ENCODE measurements around the gene AP3B1. TPM values are rescaled to one million over a fixed set of nuclear protein-coding genes. Genes with fewer than 3 reads are reported as not detected.

The AP3B1 gene
- total and polyA plus RNA-seq, 2 of the 8 experiments (the other 6 are each of a cell fraction or from before 2014, with no cell fraction given), result 45.8 to 48.3 TPM

GRCh38 chr5:77994943-77995342 lies 299.6 kb downstream of the AP3B1 start:
- H3K23ac ChIP-seq (ENCODE audit: insufficient read length), result no peak overlapping the region
- H2BK20ac ChIP-seq (ENCODE audit: low read length), result no peak overlapping the region
- POLR2A ChIA-PET (ENCODE audit: partially characterized antibody), result no interaction called here
- no peak overlapping the region for H2BK120ac ChIP-seq (replicated peaks; ENCODE audit: low read depth, low read length)
- H4K5ac ChIP-seq (ENCODE audit: insufficient read length, low read depth, low read length), result no peak overlapping the region
- no peaks in the 10 kb centered on the region for H3K9me3 ChIP-seq (ENCODE audit: insufficient read depth in 2 of 2, low read depth in 1 of 2, low read length in 1 of 2)
- no peaks in the 10 kb centered on the region for H3K79me1 ChIP-seq (ENCODE audit: low read depth, low read length)
- no peak overlapping the region for H3K56ac ChIP-seq (replicated peaks; ENCODE audit: insufficient read length, low read depth, low read length)
- peaks cover 9 to 22% (median 16%) of the 10 kb centered on the region in 4 experiments for H3K4me1 ChIP-seq (replicated peaks in 1 of 4; ENCODE audit: control insufficient read depth in 3 of 4, insufficient read depth in 4 of 4, low read length in 3 of 4)
- no peak overlapping the region for H2AFZ ChIP-seq (ENCODE audit: low read length)
- WGBS, 2 experiments (ENCODE audit: extremely low coverage in 1 of 2, insufficient coverage in 1 of 2, insufficient read length in 1 of 2, insufficient replicate concordance in 2 of 2, low coverage in 1 of 2, low lambda C conversion rate in 2 of 2, missing lambda C conversion rate in 1 of 2), result 94% methylated on average over 3 of the region's 3 CpGs; no CpG with 5 or more reads in 1 of the 2 experiments
- FAIRE-seq, result no peak
- H3K9ac ChIP-seq (replicated peaks in 1 of 4; ENCODE audit: extremely low read depth in 1 of 4, low read depth in 3 of 4, low read length in 3 of 4), result no peak overlapping the region
- no peak overlapping the region for H3K4me2 ChIP-seq (ENCODE audit: insufficient read depth in 1 of 2, low read depth in 2 of 2, low read length in 2 of 2)
- no peak overlapping the region for H3K18ac ChIP-seq (ENCODE audit: extremely low read depth, low read length)
- peaks cover 0 to 21% (median 16%) of the 10 kb centered on the region in 4 experiments; a peak in 6 of 7 replicates for H3K27me3 ChIP-seq (replicated peaks in 1 of 4; ENCODE audit: control insufficient read depth in 3 of 4, extremely low read depth in 1 of 4, insufficient read depth in 3 of 4, low read length in 3 of 4)
- H3K36me3 ChIP-seq (ENCODE audit: control insufficient read depth in 2 of 4, insufficient read depth in 4 of 4, low read length in 3 of 4), result no peaks in the 10 kb centered on the region
- H2BK5ac ChIP-seq (ENCODE audit: low read depth, low read length), result no peak overlapping the region
- no peak overlapping the region for H2BK15ac ChIP-seq (ENCODE audit: low read length)
- H4K91ac ChIP-seq (replicated peaks; ENCODE audit: insufficient read length, low read length), result no peak overlapping the region
- TF ChIP-seq SIN3A (conservative IDR thresholded peaks at IDR 0.05 in 1 of 2, IDR thresholded peaks at IDR 0.05 in 1 of 2; ENCODE audit: low read depth in 1 of 2, low read length in 2 of 2) (no peak), ZNF274 (IDR thresholded peaks at IDR 0.05; ENCODE audit: borderline replicate concordance, extremely low read depth, low read length) (no peak), FOSL1 (IDR thresholded peaks at IDR 0.05; ENCODE audit: insufficient read depth, low read depth, low read length) (no peak)
- DNase-seq (ENCODE audit: low read depth in 1 of 2, low spot score in 2 of 2), result no peak
- H3K79me2 ChIP-seq (ENCODE audit: control insufficient read depth in 1 of 2, insufficient read depth in 2 of 2, low read length in 2 of 2), result no peaks in the 10 kb centered on the region
- no peak overlapping the region for H3K27ac ChIP-seq (ENCODE audit: low read depth, low read length)
- H2AK5ac ChIP-seq (ENCODE audit: low read depth, low read length), result no peak overlapping the region
- H3K4me3 ChIP-seq (ENCODE audit: extremely low read depth in 1 of 4, insufficient read depth in 2 of 4, low read depth in 3 of 4, low read length in 4 of 4), result no peak overlapping the region
- H2BK12ac ChIP-seq (ENCODE audit: low read depth, low read length), result no peak overlapping the region
- H3K4ac ChIP-seq (replicated peaks; ENCODE audit: insufficient read length, low read depth, low read length), result no peak overlapping the region
- H4K20me1 ChIP-seq (replicated peaks in 1 of 2; ENCODE audit: control insufficient read depth in 1 of 2, insufficient read depth in 2 of 2, low read length in 2 of 2), result peaks cover 5 to 13% of the 10 kb centered on the region in 2 experiments
- no peaks in the 10 kb centered on the region for H3K23me2 ChIP-seq (ENCODE audit: low read depth, low read length)
- H3K14ac ChIP-seq (ENCODE audit: insufficient read length), result no peak overlapping the region
- CTCF ChIA-PET (ENCODE audit: partially characterized antibody), result interaction anchor here (0.9 to 1.1 kb wide), 2 partner anchors 11 to 22 kb away, joined by 4 read pairs; no protein-coding TSS in a partner anchor
- no peak overlapping the region for H4K8ac ChIP-seq (ENCODE audit: extremely low read depth, insufficient read depth, low read length)

Data from H1 (cell line).